ES-I3 (cell line): ENCODE data around the gene TCEAL2.

Experiments
- H3K36me3 ChIP-seq: 2 replicates; pipeline ENCODE4 v1.6.1; 2013; ENCODE audit warnings: mild to moderate bottlenecking, low read length, control low read depth, moderate library complexity; ENCODE audit not compliant: insufficient read depth
- H3K4me1 ChIP-seq: 2 replicates; pipeline ENCODE4 v1.6.1; 2013; ENCODE audit warnings: mild to moderate bottlenecking, control low read depth, low read length; ENCODE audit not compliant: insufficient read depth
- H3K9ac ChIP-seq: 2 replicates; pipeline ENCODE4 v1.6.1; 2013; ENCODE audit warnings: low read depth, mild to moderate bottlenecking, low read length, moderate library complexity
- H3K9me3 ChIP-seq: 2 replicates; pipeline ENCODE4 v1.6.1; 2013; ENCODE audit warnings: mild to moderate bottlenecking, low read length, moderate library complexity; ENCODE audit not compliant: control insufficient read depth, insufficient read depth

TCEAL2 gene

GRCh38 chrX:102154900-102155805 lies 29.7 kb downstream of the TCEAL2 start:
- Histone ChIP-seq H3K9me3 (no peaks in the 10 kb centered on the region), H3K9ac (peak overlapping the region; percentile 59; the same call in 1 of the 2 replicates), H3K4me1 (no peaks in the 10 kb centered on the region), H3K36me3 (no peaks in the 10 kb centered on the region)

GRCh38 chrX:102155806-102156179 lies 30.3 kb downstream of the TCEAL2 start, which contains the start of gene BEX5:
Gene BEX5, minus strand, starts transcription at chrX:102155977. Its CDS starts 1,712 bp downstream, at chrX:102154265.
- Histone ChIP-seq H3K36me3 (no peaks in the 10 kb centered on the region), H3K9ac (peak within 1 kb of the TSS; percentile 59; the same call in 1 of the 2 replicates), H3K4me1 (no peaks in the 10 kb centered on the region), H3K9me3 (no peaks in the 10 kb centered on the region)
